Measurements from ENCODE around the gene KNCN. TPM values are rescaled to one million over a fixed set of nuclear protein-coding genes. Genes with fewer than 3 reads are reported as not detected.

The KNCN gene
- total and polyA plus RNA-seq, 3 experiments from 2014 or later, result not detected

- Mint-ChIP-seq H3K4me3 (no peak overlapping the region), H3K36me3 (peaks cover 12 to 90% (median 28%) of the 10 kb centered on the region in 3 donors), H3K27ac (peak overlapping the region in 2 of 8 donors; percentile 11 to 68), H3K9me3 (no peaks in the 10 kb centered on the region), H3K27me3 (no peaks in the 10 kb centered on the region), H3K4me1 (no peaks in the 10 kb centered on the region)
- ChIA-PET CTCF (no interaction called here), POLR2A (no interaction called here)
- Histone ChIP-seq H3K36me3 (ENCODE audit: insufficient read depth, low read length) (peaks cover 25% of the 10 kb centered on the region), H3K27me3 (ENCODE audit: insufficient read depth, low read length, poor library complexity, severe bottlenecking) (no peaks in the 10 kb centered on the region), H3K4me1 (ENCODE audit: insufficient read depth, low read length) (no peaks in the 10 kb centered on the region), H3K4me3 (ENCODE audit: low read length) (no peak overlapping the region), H3K27ac (ENCODE audit: low read depth, low read length) (no peak overlapping the region), H3K9me3 (ENCODE audit: low read length) (no peaks in the 10 kb centered on the region)
- DNase-seq, result no peak
Measured at GRCh38 chr1:46563341-46563740, 11.9 kb upstream of the KNCN start.

- Histone ChIP-seq H3K4me1 (ENCODE audit: insufficient read depth, low read length) (no peaks in the 10 kb centered on the region), H3K27ac (ENCODE audit: low read depth, low read length) (no peak overlapping the region), H3K27me3 (ENCODE audit: insufficient read depth, low read length, poor library complexity, severe bottlenecking) (no peaks in the 10 kb centered on the region), H3K36me3 (ENCODE audit: insufficient read depth, low read length) (peaks cover 25% of the 10 kb centered on the region), H3K9me3 (ENCODE audit: low read length) (no peaks in the 10 kb centered on the region), H3K4me3 (ENCODE audit: low read length) (no peak overlapping the region)
- Mint-ChIP-seq H3K4me3 (no peak overlapping the region), H3K27me3 (no peaks in the 10 kb centered on the region), H3K36me3 (peaks cover 12 to 91% (median 24%) of the 10 kb centered on the region in 3 donors), H3K4me1 (no peaks in the 10 kb centered on the region), H3K9me3 (no peaks in the 10 kb centered on the region), H3K27ac (peak overlapping the region in 1 of 8 donors; percentile 24)
- ChIA-PET CTCF (interaction anchor here (1.5 kb wide), 1 partner anchor 28 kb away, joined by 3 read pairs; no protein-coding TSS in a partner anchor), POLR2A (no interaction called here)
- DNase-seq, result no peak
Measured at GRCh38 chr1:46562498-46562897, 11.1 kb upstream of the KNCN start.

GRCh38 chr1:46558966-46559365 lies 7.5 kb upstream of the KNCN start:
- peaks cover 5 to 60% (median 12%) of the 10 kb centered on the region in 3 donors for H3K36me3 Mint-ChIP-seq
- H3K27ac ChIP-seq (ENCODE audit: low read depth, low read length), result no peak overlapping the region
- peak overlapping the region in 4 of 8 donors; percentile 23 to 76 (median 46) for H3K27ac Mint-ChIP-seq
- peaks cover 20% of the 10 kb centered on the region for H3K36me3 ChIP-seq (ENCODE audit: insufficient read depth, low read length)
- no peaks in the 10 kb centered on the region for H3K27me3 ChIP-seq (ENCODE audit: insufficient read depth, low read length, poor library complexity, severe bottlenecking)
- H3K4me3 ChIP-seq (ENCODE audit: low read length), result no peak overlapping the region
- no peak overlapping the region for H3K4me3 Mint-ChIP-seq
- no peaks in the 10 kb centered on the region for H3K9me3 ChIP-seq (ENCODE audit: low read length)
- DNase-seq, result no peak
- ChIA-PET POLR2A (no interaction called here), CTCF (no interaction called here)
- no peaks in the 10 kb centered on the region for H3K27me3 Mint-ChIP-seq
- H3K4me1 ChIP-seq (ENCODE audit: insufficient read depth, low read length), result no peaks in the 10 kb centered on the region
- H3K4me1 Mint-ChIP-seq, result no peaks in the 10 kb centered on the region
- H3K9me3 Mint-ChIP-seq, result no peaks in the 10 kb centered on the region

GRCh38 chr1:46558141-46558963 lies 6.9 kb upstream of the KNCN start:
- POLR2A ChIA-PET, result no interaction called here
- Mint-ChIP-seq H3K27me3 (no peaks in the 10 kb centered on the region), H3K4me3 (no peak overlapping the region), H3K4me1 (no peaks in the 10 kb centered on the region), H3K36me3 (peaks cover 5 to 57% (median 11%) of the 10 kb centered on the region in 3 donors), H3K27ac (peak overlapping the region in 5 of 8 donors; percentile 23 to 82 (median 73)), H3K9me3 (no peaks in the 10 kb centered on the region)
- no peaks in the 10 kb centered on the region for H3K4me1 ChIP-seq (ENCODE audit: insufficient read depth, low read length)
- no peak overlapping the region for H3K27ac ChIP-seq (ENCODE audit: low read depth, low read length)
- H3K4me3 ChIP-seq (ENCODE audit: low read length), result no peak overlapping the region
- CTCF ChIA-PET, result no interaction called here
- H3K27me3 ChIP-seq (ENCODE audit: insufficient read depth, low read length, poor library complexity, severe bottlenecking), result no peaks in the 10 kb centered on the region
- DNase-seq, result no peak
- H3K9me3 ChIP-seq (ENCODE audit: low read length), result no peaks in the 10 kb centered on the region
- peaks cover 19% of the 10 kb centered on the region for H3K36me3 ChIP-seq (ENCODE audit: insufficient read depth, low read length)

DNA sequence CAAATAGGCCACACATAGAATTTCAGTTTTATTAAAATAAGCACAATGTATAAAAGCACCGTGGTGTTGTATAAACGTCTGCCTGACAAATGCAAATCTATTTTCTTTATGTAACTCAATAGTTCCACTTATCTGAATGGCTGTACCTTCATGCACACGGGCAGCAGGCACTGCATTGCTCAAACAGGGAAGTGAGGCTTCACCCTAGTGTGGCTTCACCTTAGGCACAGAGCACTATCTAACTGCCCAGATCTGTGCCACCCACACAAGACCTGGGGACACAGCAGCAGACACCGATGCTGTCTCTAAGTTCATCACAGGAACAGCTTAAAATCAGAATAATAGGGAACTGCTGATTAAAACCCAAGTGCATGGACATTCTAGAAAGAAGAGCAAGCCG lies 6.0 kb upstream of the KNCN start:
- Mint-ChIP-seq H3K27ac (peak overlapping the region in 6 of 8 donors; percentile 13 to 88 (median 52)), H3K4me3 (no peak overlapping the region), H3K9me3 (no peaks in the 10 kb centered on the region), H3K27me3 (no peaks in the 10 kb centered on the region), H3K4me1 (no peaks in the 10 kb centered on the region), H3K36me3 (peaks cover 5 to 47% (median 7%) of the 10 kb centered on the region in 3 donors)
- Histone ChIP-seq H3K27ac (ENCODE audit: low read depth, low read length) (no peak overlapping the region), H3K4me3 (ENCODE audit: low read length) (no peak overlapping the region), H3K4me1 (ENCODE audit: insufficient read depth, low read length) (no peaks in the 10 kb centered on the region), H3K9me3 (ENCODE audit: low read length) (no peaks in the 10 kb centered on the region), H3K27me3 (ENCODE audit: insufficient read depth, low read length, poor library complexity, severe bottlenecking) (no peaks in the 10 kb centered on the region), H3K36me3 (ENCODE audit: insufficient read depth, low read length) (peaks cover 14% of the 10 kb centered on the region)
- POLR2A ChIA-PET, result no interaction called here
- no peak for DNase-seq
- CTCF ChIA-PET, result no interaction called here

- CTCF ChIA-PET, result no interaction called here
- Mint-ChIP-seq H3K4me1 (no peaks in the 10 kb centered on the region), H3K36me3 (peaks cover 3 to 42% (median 6%) of the 10 kb centered on the region in 3 donors), H3K27me3 (no peaks in the 10 kb centered on the region), H3K4me3 (peak overlapping the region in 1 of 7 donors; percentile 13), H3K27ac (peak overlapping the region in 6 of 8 donors; percentile 13 to 80 (median 58)), H3K9me3 (no peaks in the 10 kb centered on the region)
- Histone ChIP-seq H3K9me3 (ENCODE audit: low read length) (no peaks in the 10 kb centered on the region), H3K27me3 (ENCODE audit: insufficient read depth, low read length, poor library complexity, severe bottlenecking) (no peaks in the 10 kb centered on the region), H3K27ac (ENCODE audit: low read depth, low read length) (no peak overlapping the region), H3K4me1 (ENCODE audit: insufficient read depth, low read length) (no peaks in the 10 kb centered on the region), H3K4me3 (ENCODE audit: low read length) (no peak overlapping the region), H3K36me3 (ENCODE audit: insufficient read depth, low read length) (peaks cover 14% of the 10 kb centered on the region)
- no peak for DNase-seq
- POLR2A ChIA-PET, result no interaction called here
Measured at GRCh38 chr1:46556822-46557221, 5.4 kb upstream of the KNCN start.

GRCh38 chr1:46555826-46556619 lies 4.6 kb upstream of the KNCN start:
- DNase-seq, result no peak
- Mint-ChIP-seq H3K27me3 (no peaks in the 10 kb centered on the region), H3K27ac (peak overlapping the region in 5 of 8 donors; percentile 24 to 72 (median 59)), H3K9me3 (no peaks in the 10 kb centered on the region), H3K4me1 (no peaks in the 10 kb centered on the region), H3K36me3 (peaks cover 0 to 34% (median 2%) of the 10 kb centered on the region in 3 donors), H3K4me3 (no peak overlapping the region)
- Histone ChIP-seq H3K36me3 (ENCODE audit: insufficient read depth, low read length) (peaks cover 7% of the 10 kb centered on the region), H3K4me3 (ENCODE audit: low read length) (no peak overlapping the region), H3K4me1 (ENCODE audit: insufficient read depth, low read length) (no peaks in the 10 kb centered on the region), H3K27me3 (ENCODE audit: insufficient read depth, low read length, poor library complexity, severe bottlenecking) (no peaks in the 10 kb centered on the region), H3K9me3 (ENCODE audit: low read length) (no peaks in the 10 kb centered on the region), H3K27ac (ENCODE audit: low read depth, low read length) (no peak overlapping the region)
- ChIA-PET POLR2A (no interaction called here), CTCF (no interaction called here)

Measured in CD8-positive, alpha-beta memory T cell (primary cell).